ENCODE measurements around the gene DIP2C.
"Not testable (repeated sequence)": the region's sequence is repeated elsewhere in the genome, so short reads cannot be mapped to it uniquely, and the experiment has no call there.

The DIP2C gene

GRCh38 chr10:452512-453426, 236.7 kb downstream of the DIP2C start:
- Histone ChIP-seq H3K4me3 (ENCODE audit: low read length) (no peak overlapping the region), H3K9me3 (ENCODE audit: insufficient read depth, low read depth, low read length) (no peaks in the 10 kb centered on the region), H3K36me3 (ENCODE audit: insufficient read depth, low read depth, low read length) (no peaks in the 10 kb centered on the region), H3K4me1 (ENCODE audit: insufficient read depth, low read length) (0 out of 2 replicates have a peak, but pooled peaks cover 3% of the 10 kb centered on the region), H3K27me3 (ENCODE audit: insufficient read depth, low read length) (no peaks in the 10 kb centered on the region), H3K27ac (ENCODE audit: low read length) (no peak overlapping the region), H3K9ac (ENCODE audit: low read depth, low read length) (no peak overlapping the region)

DNA sequence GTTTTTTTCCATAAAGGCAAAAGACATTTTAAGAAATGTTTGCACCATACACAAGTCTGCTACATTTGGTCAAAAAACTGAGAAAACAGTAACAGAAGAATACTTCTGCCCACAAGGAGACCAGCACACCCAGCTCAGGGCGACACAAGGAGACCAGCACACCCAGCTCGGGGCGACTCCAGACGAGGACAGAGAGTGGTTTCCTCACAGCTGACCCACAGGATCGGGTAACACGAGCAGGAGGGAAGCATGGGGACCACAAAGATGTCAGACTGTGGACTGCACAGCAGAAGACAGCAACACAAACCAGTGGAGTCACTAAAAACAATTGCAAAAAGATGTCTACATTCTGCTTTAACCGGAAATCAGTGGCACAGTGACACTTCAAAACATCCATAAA, 237.6 kb downstream of the DIP2C start:
- Histone ChIP-seq H3K36me3 (ENCODE audit: insufficient read depth, low read depth, low read length) (no peaks in the 10 kb centered on the region), H3K27ac (ENCODE audit: low read length) (no peak overlapping the region), H3K9ac (ENCODE audit: low read depth, low read length) (no peak overlapping the region), H3K4me3 (ENCODE audit: low read length) (no peak overlapping the region), H3K4me1 (ENCODE audit: insufficient read depth, low read length) (0 out of 2 replicates have a peak, but pooled peaks cover 3% of the 10 kb centered on the region), H3K9me3 (ENCODE audit: insufficient read depth, low read depth, low read length) (no peaks in the 10 kb centered on the region), H3K27me3 (ENCODE audit: insufficient read depth, low read length) (no peaks in the 10 kb centered on the region)

DNA sequence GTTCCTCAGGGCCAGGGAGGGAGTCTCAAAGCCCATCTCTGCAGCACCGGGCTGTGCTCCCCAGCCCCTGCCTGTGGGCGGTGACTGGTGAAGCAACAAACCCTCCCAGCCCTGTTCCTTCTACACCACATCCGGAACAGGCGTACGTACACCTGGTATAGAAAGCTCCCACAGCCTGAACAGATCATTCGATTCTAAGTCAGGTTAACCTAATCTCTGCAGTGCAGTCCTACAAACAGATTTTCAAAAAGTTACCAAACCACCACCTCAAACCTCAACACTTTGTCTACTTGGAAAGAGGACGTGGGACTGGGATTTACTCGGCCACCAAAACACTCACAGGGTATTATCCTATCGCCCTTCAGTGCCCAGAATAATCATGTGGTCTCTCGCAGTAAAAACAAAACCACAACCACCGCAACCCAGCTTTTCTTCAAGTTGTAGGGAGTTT, 238.4 kb downstream of the DIP2C start:
- no peak overlapping the region for H3K27ac ChIP-seq (ENCODE audit: low read length)
- H3K27me3 ChIP-seq (ENCODE audit: insufficient read depth, low read length), result no peaks in the 10 kb centered on the region
- H3K4me1 ChIP-seq (ENCODE audit: insufficient read depth, low read length), result no peaks in the 10 kb centered on the region
- no peak overlapping the region for H3K4me3 ChIP-seq (ENCODE audit: low read length)
- H3K36me3 ChIP-seq (ENCODE audit: insufficient read depth, low read depth, low read length), result no peaks in the 10 kb centered on the region
- H3K9ac ChIP-seq (ENCODE audit: low read depth, low read length), result no peak overlapping the region
- no peaks in the 10 kb centered on the region for H3K9me3 ChIP-seq (ENCODE audit: insufficient read depth, low read depth, low read length)

GRCh38 chr10:450463-450862, 239.0 kb downstream of the DIP2C start:
- H3K36me3 ChIP-seq (ENCODE audit: insufficient read depth, low read depth, low read length), result no peaks in the 10 kb centered on the region
- H3K9ac ChIP-seq (ENCODE audit: low read depth, low read length), result no peak overlapping the region
- no peaks in the 10 kb centered on the region for H3K4me1 ChIP-seq (ENCODE audit: insufficient read depth, low read length)
- H3K27ac ChIP-seq (ENCODE audit: low read length), result no peak overlapping the region
- H3K4me3 ChIP-seq (ENCODE audit: low read length), result no peak overlapping the region
- H3K27me3 ChIP-seq (ENCODE audit: insufficient read depth, low read length), result no peaks in the 10 kb centered on the region
- H3K9me3 ChIP-seq (ENCODE audit: insufficient read depth, low read depth, low read length), result no peaks in the 10 kb centered on the region

DNA sequence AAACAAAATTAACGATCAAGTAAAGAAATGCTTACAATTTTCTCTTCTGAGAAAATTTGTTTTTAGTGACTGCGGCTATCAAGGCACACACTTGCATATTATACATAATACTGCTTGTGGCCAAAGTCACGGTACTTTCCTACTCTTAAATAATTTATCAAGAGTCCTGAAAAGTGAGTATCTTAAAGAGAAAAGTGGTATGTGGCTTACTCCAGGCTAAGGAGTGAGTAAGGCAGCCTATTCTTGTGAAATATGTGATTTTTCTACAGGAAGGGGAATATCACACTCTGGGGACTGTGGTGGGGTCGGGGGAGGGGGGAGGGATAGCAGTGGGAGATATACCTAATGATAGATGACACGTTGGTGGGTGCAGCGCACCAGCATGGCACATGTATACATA, 240.1 kb downstream of the DIP2C start:
- H3K9me3 ChIP-seq (ENCODE audit: insufficient read depth, low read depth, low read length); H3K4me3 ChIP-seq (ENCODE audit: low read length); H3K27ac ChIP-seq (ENCODE audit: low read length); H3K4me1 ChIP-seq (ENCODE audit: insufficient read depth, low read length); H3K27me3 ChIP-seq (ENCODE audit: insufficient read depth, low read length); H3K36me3 ChIP-seq (ENCODE audit: insufficient read depth, low read depth, low read length); H3K9ac ChIP-seq (ENCODE audit: low read depth, low read length): not testable (repeated sequence)

DNA sequence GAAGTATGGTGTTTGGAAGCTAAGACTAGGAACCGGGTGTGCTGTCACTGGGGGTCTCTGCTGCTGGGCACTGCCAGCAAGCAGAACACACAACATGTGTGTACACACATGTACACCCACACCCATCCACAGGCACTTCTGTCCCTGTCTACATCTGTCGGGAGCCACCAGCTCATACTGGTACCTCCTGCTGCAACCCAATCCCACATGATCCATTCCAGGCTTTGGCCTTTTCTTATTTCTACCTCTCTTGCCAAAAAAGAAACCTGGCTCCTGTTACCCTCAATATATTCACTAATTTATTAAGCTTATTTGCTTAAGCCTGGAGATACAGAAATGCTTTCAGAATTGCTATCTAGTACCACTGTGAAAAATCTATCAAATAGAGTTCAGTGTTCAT, 246.0 kb downstream of the DIP2C start:
- no peak overlapping the region for H3K9ac ChIP-seq (ENCODE audit: low read depth, low read length)
- H3K27ac ChIP-seq (ENCODE audit: low read length), result no peak overlapping the region
- no peaks in the 10 kb centered on the region for H3K36me3 ChIP-seq (ENCODE audit: insufficient read depth, low read depth, low read length)
- H3K9me3 ChIP-seq (ENCODE audit: insufficient read depth, low read depth, low read length), result no peaks in the 10 kb centered on the region
- no peaks in the 10 kb centered on the region for H3K4me1 ChIP-seq (ENCODE audit: insufficient read depth, low read length)
- H3K27me3 ChIP-seq (ENCODE audit: insufficient read depth, low read length), result no peaks in the 10 kb centered on the region
- no peak overlapping the region for H3K4me3 ChIP-seq (ENCODE audit: low read length)

DNA sequence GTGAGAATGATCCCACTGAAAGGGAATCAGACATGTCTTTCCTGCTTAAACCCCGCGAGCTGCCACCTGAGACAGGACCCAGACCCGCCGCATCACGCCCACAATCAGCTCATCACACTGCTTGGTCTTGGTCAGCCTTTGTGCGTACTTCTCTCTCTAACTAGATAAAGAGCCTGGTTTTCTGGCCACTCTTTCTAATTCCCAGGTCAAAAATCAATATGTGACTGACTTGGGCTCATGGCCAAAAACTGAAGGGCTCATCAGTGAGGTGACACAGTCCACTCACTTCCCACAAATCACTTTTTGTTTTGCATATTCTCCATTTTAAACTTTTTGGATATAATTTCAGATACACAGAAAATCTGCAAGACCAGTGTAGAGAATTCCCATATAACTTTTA, 247.3 kb downstream of the DIP2C start:
- H3K36me3 ChIP-seq (ENCODE audit: insufficient read depth, low read depth, low read length), result no peaks in the 10 kb centered on the region
- H3K4me3 ChIP-seq (ENCODE audit: low read length), result no peak overlapping the region
- no peaks in the 10 kb centered on the region for H3K4me1 ChIP-seq (ENCODE audit: insufficient read depth, low read length)
- H3K27me3 ChIP-seq (ENCODE audit: insufficient read depth, low read length), result no peaks in the 10 kb centered on the region
- no peaks in the 10 kb centered on the region for H3K9me3 ChIP-seq (ENCODE audit: insufficient read depth, low read depth, low read length)
- H3K27ac ChIP-seq (ENCODE audit: low read length), result no peak overlapping the region
- no peak overlapping the region for H3K9ac ChIP-seq (ENCODE audit: low read depth, low read length)

GRCh38 chr10:441659-442058, 247.8 kb downstream of the DIP2C start:
- no peaks in the 10 kb centered on the region for H3K9me3 ChIP-seq (ENCODE audit: insufficient read depth, low read depth, low read length)
- no peaks in the 10 kb centered on the region for H3K4me1 ChIP-seq (ENCODE audit: insufficient read depth, low read length)
- H3K36me3 ChIP-seq (ENCODE audit: insufficient read depth, low read depth, low read length), result no peaks in the 10 kb centered on the region
- H3K4me3 ChIP-seq (ENCODE audit: low read length), result no peak overlapping the region
- H3K27ac ChIP-seq (ENCODE audit: low read length), result no peak overlapping the region
- H3K9ac ChIP-seq (ENCODE audit: low read depth, low read length), result no peak overlapping the region
- no peaks in the 10 kb centered on the region for H3K27me3 ChIP-seq (ENCODE audit: insufficient read depth, low read length)

DNA sequence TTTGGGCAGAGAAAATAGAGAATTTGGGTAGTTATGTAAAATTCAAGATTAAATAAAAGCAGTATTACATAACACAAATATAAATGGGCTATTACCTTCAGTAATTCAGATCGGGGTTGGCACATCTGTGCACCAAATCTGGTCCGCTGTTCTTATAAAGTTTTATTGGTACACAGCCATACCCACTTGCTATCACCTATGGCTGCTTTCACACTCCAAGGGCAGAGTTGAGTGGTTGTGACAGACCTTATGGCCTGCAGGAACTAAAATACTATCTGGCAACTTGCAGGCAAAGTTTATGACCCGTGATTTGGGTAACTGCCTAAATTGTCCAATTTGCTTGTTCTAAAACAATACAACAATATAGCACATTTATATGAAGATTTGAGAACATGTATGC, 249.3 kb downstream of the DIP2C start:
- H3K4me1 ChIP-seq (ENCODE audit: insufficient read depth, low read length), result no peaks in the 10 kb centered on the region
- H3K36me3 ChIP-seq (ENCODE audit: insufficient read depth, low read depth, low read length), result no peaks in the 10 kb centered on the region
- H3K27ac ChIP-seq (ENCODE audit: low read length), result no peak overlapping the region
- no peak overlapping the region for H3K4me3 ChIP-seq (ENCODE audit: low read length)
- H3K9me3 ChIP-seq (ENCODE audit: insufficient read depth, low read depth, low read length), result no peaks in the 10 kb centered on the region
- H3K9ac ChIP-seq (ENCODE audit: low read depth, low read length), result no peak overlapping the region
- H3K27me3 ChIP-seq (ENCODE audit: insufficient read depth, low read length), result no peaks in the 10 kb centered on the region

DNA sequence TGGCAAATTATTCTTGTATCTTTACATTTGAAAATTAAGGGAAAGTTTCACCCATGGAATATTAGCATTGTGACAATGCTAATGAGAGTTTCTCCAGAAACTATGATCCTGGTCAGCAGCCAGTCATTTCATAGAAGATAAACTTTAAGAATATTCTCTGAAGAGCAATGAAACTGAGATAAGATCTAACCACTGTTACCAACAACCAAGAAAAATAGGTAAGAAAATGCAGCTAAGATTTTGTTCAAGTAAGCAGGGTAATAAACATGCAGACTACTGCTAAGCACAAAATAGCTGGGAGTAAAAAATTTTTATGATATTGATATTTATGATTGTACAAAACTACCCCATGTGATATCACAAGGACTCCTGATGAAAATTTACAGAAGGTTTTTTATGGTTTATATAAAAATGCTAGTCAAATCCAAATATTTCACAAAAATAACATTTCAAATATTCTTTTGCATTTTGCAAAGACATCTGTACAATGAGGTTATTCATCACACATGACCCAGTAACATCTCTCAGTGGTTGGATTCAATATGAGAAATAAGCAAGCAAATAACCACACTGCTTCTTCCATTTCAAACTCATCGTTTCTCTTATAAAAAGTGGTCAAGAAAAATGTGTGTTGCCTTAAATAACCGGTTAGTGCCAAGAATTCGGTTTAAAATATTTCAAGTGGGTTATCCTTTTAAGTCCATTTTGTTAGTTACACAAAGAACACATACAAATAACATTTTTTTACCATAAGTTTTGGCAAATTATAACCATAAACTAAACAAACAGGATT, 251.6 kb downstream of the DIP2C start:
- H3K4me1 ChIP-seq (ENCODE audit: insufficient read depth, low read length), result no peaks in the 10 kb centered on the region
- H3K27me3 ChIP-seq (ENCODE audit: insufficient read depth, low read length), result no peaks in the 10 kb centered on the region
- H3K36me3 ChIP-seq (ENCODE audit: insufficient read depth, low read depth, low read length), result no peaks in the 10 kb centered on the region
- no peak overlapping the region for H3K27ac ChIP-seq (ENCODE audit: low read length)
- no peaks in the 10 kb centered on the region; the same call in 1 of the 2 replicates for H3K9me3 ChIP-seq (ENCODE audit: insufficient read depth, low read depth, low read length)
- no peak overlapping the region for H3K9ac ChIP-seq (ENCODE audit: low read depth, low read length)
- H3K4me3 ChIP-seq (ENCODE audit: low read length), result no peak overlapping the region

DNA sequence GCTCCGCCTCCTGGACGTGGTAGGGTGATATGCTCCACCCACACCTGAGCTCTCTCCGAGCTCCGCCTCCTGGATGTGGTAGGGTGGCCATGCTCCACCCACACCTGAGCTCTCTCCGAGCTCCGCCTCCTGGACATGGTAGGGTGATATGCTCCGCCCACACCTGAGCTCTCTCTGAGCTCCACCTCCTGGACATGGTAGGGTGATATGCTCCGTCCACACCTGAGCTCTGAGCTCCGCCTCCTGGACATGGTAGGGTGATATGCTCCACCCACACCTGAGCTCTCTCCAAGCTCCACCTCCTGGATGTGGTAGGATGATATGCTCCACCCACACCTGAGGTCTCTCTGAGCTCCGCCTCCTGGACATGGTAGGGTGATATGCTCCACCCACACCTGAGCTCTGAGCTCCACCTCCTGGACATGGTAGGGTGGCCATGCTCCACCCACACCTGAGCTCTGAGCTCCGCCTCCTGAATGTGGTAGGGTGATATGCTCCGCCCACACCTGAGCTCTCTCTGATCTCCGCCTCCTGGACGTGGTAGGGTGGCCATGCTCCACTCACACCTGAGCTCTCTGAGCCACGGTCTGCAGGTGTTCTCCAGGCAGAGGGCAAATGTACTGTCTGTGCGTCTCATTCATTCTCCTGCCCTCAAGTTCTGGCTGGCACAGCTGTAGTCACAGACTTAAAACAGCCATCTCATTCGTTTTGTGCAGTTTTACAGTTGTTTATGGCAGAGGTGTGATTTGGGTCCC, 252.4 kb downstream of the DIP2C start:
- H3K36me3 ChIP-seq (ENCODE audit: insufficient read depth, low read depth, low read length), result no peaks in the 10 kb centered on the region

More for the DNA sequence above, 252.4 kb downstream of the DIP2C start:
- no peak overlapping the region for H3K9ac ChIP-seq (ENCODE audit: low read depth, low read length)
- no peaks in the 10 kb centered on the region for H3K4me1 ChIP-seq (ENCODE audit: insufficient read depth, low read length)
- H3K4me3 ChIP-seq (ENCODE audit: low read length), result no peak overlapping the region
- H3K9me3 ChIP-seq (ENCODE audit: insufficient read depth, low read depth, low read length), result no peaks in the 10 kb centered on the region; the same call in 1 of the 2 replicates
- H3K27me3 ChIP-seq (ENCODE audit: insufficient read depth, low read length), result no peaks in the 10 kb centered on the region
- H3K27ac ChIP-seq (ENCODE audit: low read length), result no peak overlapping the region

All from iPS-20b (cell line).